ENCODE results near the gene TOM1L2. TPM values are rescaled to one million over a fixed set of nuclear protein-coding genes. Genes with fewer than 3 reads are reported as not detected.

The TOM1L2 gene
- 4.7 TPM for polyA plus RNA-seq (2013, experiment 1 of 2)
- polyA plus RNA-seq (2013, experiment 2 of 2): 5.2 TPM

GRCh38 chr17:17972126-17972951, at the start of gene TOM1L2, which contains the start of gene DRC3:
TOM1L2 (minus strand) TSS chr17:17972400; CDS start chr17:17972313, 87 bp downstream.
DRC3 (plus strand) TSS chr17:17972862; CDS start chr17:17977599, 4,737 bp downstream.
- Histone ChIP-seq H3K27ac (ENCODE audit: low read depth, low read length) (no peak within 1 kb of the TSS), H3K4me1 (ENCODE audit: control insufficient read depth, low read depth, low read length) (peaks cover 5% of the 10 kb centered on the region), H4K5ac (ENCODE audit: low read length) (no peak within 1 kb of the TSS)

GRCh38 chr17:18021372-18021771, 49.2 kb upstream of the TOM1L2 start:
- Histone ChIP-seq H3K23ac (ENCODE audit: low read length) (no peak overlapping the region), H3K4ac (ENCODE audit: low read depth, low read length) (no peak overlapping the region), H4K5ac (ENCODE audit: low read length) (no peak overlapping the region), H4K8ac (ENCODE audit: low read depth, low read length) (no peak overlapping the region), H3K4me3 (ENCODE audit: low read length) (no peak overlapping the region), H3K27ac (ENCODE audit: low read depth, low read length) (no peak overlapping the region), H3K4me2 (ENCODE audit: low read length) (no peak overlapping the region), H3K4me1 (ENCODE audit: control insufficient read depth, low read depth, low read length) (no peaks in the 10 kb centered on the region), H2BK15ac (replicated peaks; ENCODE audit: low read depth) (no peak overlapping the region), H2AK5ac (ENCODE audit: low read length) (no peak overlapping the region), H3K79me2 (ENCODE audit: control insufficient read depth, insufficient read depth, low read length) (no peaks in the 10 kb centered on the region), H3K9ac (ENCODE audit: low read length) (no peak overlapping the region), H3K27me3 (ENCODE audit: insufficient read depth, low read length, poor library complexity) (no peaks in the 10 kb centered on the region), H3K36me3 (ENCODE audit: control insufficient read depth, insufficient read depth, low read length) (no peaks in the 10 kb centered on the region), H3K79me1 (ENCODE audit: low read length) (no peaks in the 10 kb centered on the region), H3K56ac (ENCODE audit: low read length) (no peak overlapping the region), H2BK5ac (ENCODE audit: low read length) (no peak overlapping the region), H2BK120ac (ENCODE audit: low read depth, low read length) (no peak overlapping the region), H3K18ac (ENCODE audit: low read length) (no peak overlapping the region)
- WGBS (ENCODE audit: extremely low coverage, insufficient coverage, low lambda C conversion rate): no CpG with 5 or more reads among the region's 5 CpGs
- peak; percentile 32 for DNase-seq

More at GRCh38 chr17:17972126-17972951, at the start of gene TOM1L2, which contains the start of gene DRC3:
- Histone ChIP-seq H2AK5ac (ENCODE audit: low read length) (no peak within 1 kb of the TSS), H3K79me2 (ENCODE audit: control insufficient read depth, insufficient read depth, low read length) (no peaks in the 10 kb centered on the region), H2BK15ac (replicated peaks; ENCODE audit: low read depth) (no peak within 1 kb of the TSS), H3K18ac (ENCODE audit: low read length) (no peak within 1 kb of the TSS), H4K8ac (ENCODE audit: low read depth, low read length) (no peak within 1 kb of the TSS), H3K4me2 (ENCODE audit: low read length) (peak within 1 kb of the TSS; percentile 75), H3K4ac (ENCODE audit: low read depth, low read length) (no peak within 1 kb of the TSS), H3K56ac (ENCODE audit: low read length) (peak within 1 kb of the TSS; percentile 83), H3K9ac (ENCODE audit: low read length) (peak within 1 kb of the TSS; percentile 65), H3K79me1 (ENCODE audit: low read length) (no peaks in the 10 kb centered on the region), H3K23ac (ENCODE audit: low read length) (no peak within 1 kb of the TSS), H2BK5ac (ENCODE audit: low read length) (no peak within 1 kb of the TSS), H3K36me3 (ENCODE audit: control insufficient read depth, insufficient read depth, low read length) (no peaks in the 10 kb centered on the region), H2BK120ac (ENCODE audit: low read depth, low read length) (no peak within 1 kb of the TSS), H3K4me3 (ENCODE audit: low read length) (peak within 1 kb of the TSS; percentile 55), H3K27me3 (ENCODE audit: insufficient read depth, low read length, poor library complexity) (no peaks in the 10 kb centered on the region)
- no CpG with 5 or more reads among the region's 59 CpGs for WGBS (ENCODE audit: extremely low coverage, insufficient coverage, low lambda C conversion rate)
- DNase-seq: peak; percentile 100

GRCh38 chr17:18020971-18021370, 48.8 kb upstream of the TOM1L2 start:
- Histone ChIP-seq H2BK5ac (ENCODE audit: low read length) (no peak overlapping the region), H2BK120ac (ENCODE audit: low read depth, low read length) (no peak overlapping the region), H2BK15ac (replicated peaks; ENCODE audit: low read depth) (no peak overlapping the region), H3K4me3 (ENCODE audit: low read length) (no peak overlapping the region), H3K4ac (ENCODE audit: low read depth, low read length) (no peak overlapping the region), H3K27me3 (ENCODE audit: insufficient read depth, low read length, poor library complexity) (no peaks in the 10 kb centered on the region), H3K79me2 (ENCODE audit: control insufficient read depth, insufficient read depth, low read length) (no peaks in the 10 kb centered on the region), H3K79me1 (ENCODE audit: low read length) (no peaks in the 10 kb centered on the region), H3K23ac (ENCODE audit: low read length) (no peak overlapping the region), H4K5ac (ENCODE audit: low read length) (no peak overlapping the region), H3K9ac (ENCODE audit: low read length) (no peak overlapping the region), H3K4me1 (ENCODE audit: control insufficient read depth, low read depth, low read length) (no peaks in the 10 kb centered on the region), H2AK5ac (ENCODE audit: low read length) (no peak overlapping the region), H3K18ac (ENCODE audit: low read length) (no peak overlapping the region), H4K8ac (ENCODE audit: low read depth, low read length) (no peak overlapping the region), H3K4me2 (ENCODE audit: low read length) (no peak overlapping the region), H3K56ac (ENCODE audit: low read length) (no peak overlapping the region), H3K36me3 (ENCODE audit: control insufficient read depth, insufficient read depth, low read length) (no peaks in the 10 kb centered on the region), H3K27ac (ENCODE audit: low read depth, low read length) (no peak overlapping the region)
- no peak for DNase-seq
- WGBS (ENCODE audit: extremely low coverage, insufficient coverage, low lambda C conversion rate): no CpG with 5 or more reads among the region's 6 CpGs

GRCh38 chr17:18019838-18020154, 47.6 kb upstream of the TOM1L2 start:
- DNase-seq: no peak
- Histone ChIP-seq H3K36me3 (ENCODE audit: control insufficient read depth, insufficient read depth, low read length) (no peaks in the 10 kb centered on the region), H3K23ac (ENCODE audit: low read length) (no peak overlapping the region), H3K79me2 (ENCODE audit: control insufficient read depth, insufficient read depth, low read length) (no peaks in the 10 kb centered on the region), H3K4me3 (ENCODE audit: low read length) (no peak overlapping the region), H3K4me2 (ENCODE audit: low read length) (no peak overlapping the region), H3K27ac (ENCODE audit: low read depth, low read length) (no peak overlapping the region), H3K4ac (ENCODE audit: low read depth, low read length) (no peak overlapping the region), H3K79me1 (ENCODE audit: low read length) (no peaks in the 10 kb centered on the region), H3K4me1 (ENCODE audit: control insufficient read depth, low read depth, low read length) (no peaks in the 10 kb centered on the region), H3K56ac (ENCODE audit: low read length) (no peak overlapping the region), H2BK5ac (ENCODE audit: low read length) (no peak overlapping the region), H3K18ac (ENCODE audit: low read length) (no peak overlapping the region), H4K8ac (ENCODE audit: low read depth, low read length) (no peak overlapping the region), H3K9ac (ENCODE audit: low read length) (no peak overlapping the region), H2BK120ac (ENCODE audit: low read depth, low read length) (no peak overlapping the region), H2BK15ac (replicated peaks; ENCODE audit: low read depth) (no peak overlapping the region), H2AK5ac (ENCODE audit: low read length) (no peak overlapping the region), H3K27me3 (ENCODE audit: insufficient read depth, low read length, poor library complexity) (no peaks in the 10 kb centered on the region), H4K5ac (ENCODE audit: low read length) (no peak overlapping the region)
- WGBS (ENCODE audit: extremely low coverage, insufficient coverage, low lambda C conversion rate): no CpG with 5 or more reads among the region's 2 CpGs

GRCh38 chr17:18018411-18018921, 46.3 kb upstream of the TOM1L2 start:
- H4K8ac ChIP-seq (ENCODE audit: low read depth, low read length): no peak overlapping the region
- no peak overlapping the region for H3K9ac ChIP-seq (ENCODE audit: low read length)
- no peak overlapping the region for H2BK5ac ChIP-seq (ENCODE audit: low read length)
- H3K18ac ChIP-seq (ENCODE audit: low read length): no peak overlapping the region
- H2AK5ac ChIP-seq (ENCODE audit: low read length): no peak overlapping the region
- no peak overlapping the region for H2BK120ac ChIP-seq (ENCODE audit: low read depth, low read length)
- no peak overlapping the region for H3K4ac ChIP-seq (ENCODE audit: low read depth, low read length)
- H3K4me1 ChIP-seq (ENCODE audit: control insufficient read depth, low read depth, low read length): no peaks in the 10 kb centered on the region
- H3K36me3 ChIP-seq (ENCODE audit: control insufficient read depth, insufficient read depth, low read length): no peaks in the 10 kb centered on the region
- H3K56ac ChIP-seq (ENCODE audit: low read length): no peak overlapping the region
- H3K4me3 ChIP-seq (ENCODE audit: low read length): no peak overlapping the region
- H3K27me3 ChIP-seq (ENCODE audit: insufficient read depth, low read length, poor library complexity): no peaks in the 10 kb centered on the region
- no peak overlapping the region for H3K4me2 ChIP-seq (ENCODE audit: low read length)
- no peaks in the 10 kb centered on the region for H3K79me1 ChIP-seq (ENCODE audit: low read length)
- no peaks in the 10 kb centered on the region for H3K79me2 ChIP-seq (ENCODE audit: control insufficient read depth, insufficient read depth, low read length)
- WGBS (ENCODE audit: extremely low coverage, insufficient coverage, low lambda C conversion rate): no CpG with 5 or more reads among the region's 15 CpGs
- DNase-seq: no peak
- H3K27ac ChIP-seq (ENCODE audit: low read depth, low read length): no peak overlapping the region
- H4K5ac ChIP-seq (ENCODE audit: low read length): no peak overlapping the region
- H3K23ac ChIP-seq (ENCODE audit: low read length): no peak overlapping the region
- H2BK15ac ChIP-seq (replicated peaks; ENCODE audit: low read depth): no peak overlapping the region
